8988T (cell line): Measurements from ENCODE around the gene FAM20C.

Source experiments
- DNase-seq: peaks from one replicate; pipeline ENCODE4 v3.0.0; 2011

Gene FAM20C

DNA sequence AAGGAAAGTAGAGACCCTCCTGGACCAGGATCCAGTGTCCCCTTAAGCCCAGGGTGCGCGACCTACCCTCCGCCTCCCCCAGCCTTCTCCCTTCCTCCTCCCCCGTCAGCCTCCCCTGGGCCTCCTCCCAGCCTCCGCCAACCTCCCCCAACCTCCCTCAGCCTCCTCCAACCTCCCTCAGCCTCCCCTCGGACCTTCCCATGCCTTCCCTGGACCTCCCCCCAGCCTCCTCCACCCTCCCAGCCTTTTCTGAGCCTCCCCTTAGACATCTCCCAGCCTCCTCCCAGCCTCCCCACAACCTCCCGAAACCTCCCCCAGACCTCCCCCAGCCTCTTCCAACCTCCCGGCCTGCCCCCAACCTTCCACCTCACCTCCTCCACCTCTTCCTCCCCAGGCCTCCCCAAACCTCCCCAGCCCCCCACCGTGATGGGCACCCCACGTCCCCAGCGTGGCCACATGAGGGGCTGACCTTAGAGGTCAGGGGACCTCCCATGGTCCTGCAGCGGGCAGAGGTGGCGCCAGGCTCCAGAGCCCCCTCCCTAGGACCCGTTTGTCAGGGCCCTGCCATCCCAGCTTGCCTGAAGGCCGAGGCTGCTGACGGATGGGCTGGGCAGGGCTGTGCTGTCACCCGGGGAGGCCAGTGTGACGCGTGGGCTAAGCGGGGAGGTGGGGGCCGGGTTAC lies 18.8 kb downstream of the FAM20C start:
- no peak for DNase-seq

GRCh38 chr7:211715-212058 lies 19.3 kb downstream of the FAM20C start:
- DNase-seq = no peak

GRCh38 chr7:212754-213153 lies 20.4 kb downstream of the FAM20C start:
- DNase-seq = no peak

- DNase-seq = no peak
Observed at GRCh38 chr7:213324-213993, 21.1 kb downstream of the FAM20C start.

DNA sequence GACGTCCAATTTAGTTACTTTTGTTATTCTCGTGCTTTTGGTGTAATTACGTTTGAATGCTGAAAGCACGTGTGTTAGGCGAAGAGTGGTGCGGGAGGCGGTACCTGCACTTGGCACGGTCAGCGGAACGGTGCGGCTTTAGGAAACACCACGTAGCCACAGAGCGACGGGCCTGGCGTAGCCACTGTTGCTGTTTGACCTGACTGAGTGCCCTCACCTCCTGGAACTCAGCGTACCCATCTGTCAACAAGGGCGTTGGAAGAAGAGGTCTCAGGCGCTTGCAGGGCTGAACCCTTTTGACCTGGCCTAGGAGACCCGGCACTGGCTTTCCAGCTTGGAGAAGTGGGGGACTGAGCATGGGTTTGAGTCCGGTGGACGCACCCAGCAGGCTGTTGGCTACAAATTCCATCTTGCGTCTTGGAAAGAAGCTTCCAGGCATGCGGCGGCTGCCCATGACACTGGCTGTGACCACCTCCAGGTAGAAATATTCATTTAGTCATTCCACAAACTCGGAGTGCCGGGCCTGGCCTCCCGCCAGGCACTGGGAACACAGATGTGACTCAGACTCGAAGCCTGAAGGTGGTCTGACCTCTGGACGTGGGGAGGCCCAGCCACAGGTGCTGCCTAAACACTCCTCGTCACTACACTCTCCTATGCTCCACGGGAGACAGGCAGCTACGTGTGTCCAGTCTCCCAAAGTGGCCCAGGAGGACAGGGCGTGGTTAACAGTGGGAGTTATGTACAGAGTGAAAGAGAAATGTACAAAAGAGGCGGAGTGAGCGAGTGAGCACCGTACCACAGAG lies 22.2 kb downstream of the FAM20C start:
- peak; percentile 79 for DNase-seq

- DNase-seq = no peak
Observed at GRCh38 chr7:216360-217300, 24.3 kb downstream of the FAM20C start.

DNA sequence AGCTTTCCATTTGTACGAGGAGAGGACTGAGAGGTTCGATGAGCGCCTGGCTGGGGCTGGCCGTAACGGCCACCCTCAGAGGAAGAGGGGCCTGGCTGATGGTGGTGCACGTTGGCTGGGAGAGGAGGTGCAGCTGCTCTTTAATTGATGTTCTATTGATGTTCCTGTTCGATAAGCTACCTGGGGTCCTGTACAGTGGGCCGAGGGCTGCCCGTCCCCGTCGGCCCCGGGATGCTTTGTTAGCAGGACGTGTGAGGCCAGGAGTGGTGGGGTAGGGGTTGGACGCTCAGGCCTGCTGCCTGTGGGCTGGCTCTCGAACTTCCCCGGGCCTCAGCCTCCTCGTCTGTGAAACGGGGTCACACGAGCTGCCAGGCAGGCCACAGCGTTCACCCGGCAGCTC lies 25.4 kb downstream of the FAM20C start:
- no peak for DNase-seq

DNA sequence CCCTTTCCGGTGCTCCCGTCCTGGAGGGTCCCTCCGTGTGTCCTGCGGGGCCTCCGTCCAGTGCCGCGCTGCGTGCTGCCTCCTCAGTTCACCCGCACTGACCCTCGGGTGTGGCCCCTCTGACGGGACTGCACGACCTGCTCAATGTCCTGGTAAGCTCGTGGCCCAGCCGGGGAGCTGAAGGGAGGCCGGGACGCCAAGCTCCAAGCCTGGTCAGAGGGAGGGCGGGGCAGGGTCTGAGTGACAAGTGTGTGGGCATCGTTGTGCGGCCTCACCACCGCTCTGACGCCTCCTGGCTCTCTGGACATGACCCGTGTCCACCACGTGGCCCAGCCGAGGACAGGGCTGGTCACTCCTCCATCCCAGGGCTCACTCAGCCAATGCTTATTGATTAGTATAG lies 25.9 kb downstream of the FAM20C start:
- no peak for DNase-seq

GRCh38 chr7:218896-219580 lies 26.7 kb downstream of the FAM20C start:
- DNase-seq = no peak

GRCh38 chr7:219581-220150 lies 27.3 kb downstream of the FAM20C start:
- no peak for DNase-seq

- DNase-seq = no peak
Observed at GRCh38 chr7:220151-220841, 27.9 kb downstream of the FAM20C start.

- DNase-seq = no peak
Observed at GRCh38 chr7:221978-222715, 29.8 kb downstream of the FAM20C start.

GRCh38 chr7:222716-223041 lies 30.3 kb downstream of the FAM20C start:
- DNase-seq = no peak

GRCh38 chr7:223118-223800 lies 30.9 kb downstream of the FAM20C start:
- no peak for DNase-seq

DNA sequence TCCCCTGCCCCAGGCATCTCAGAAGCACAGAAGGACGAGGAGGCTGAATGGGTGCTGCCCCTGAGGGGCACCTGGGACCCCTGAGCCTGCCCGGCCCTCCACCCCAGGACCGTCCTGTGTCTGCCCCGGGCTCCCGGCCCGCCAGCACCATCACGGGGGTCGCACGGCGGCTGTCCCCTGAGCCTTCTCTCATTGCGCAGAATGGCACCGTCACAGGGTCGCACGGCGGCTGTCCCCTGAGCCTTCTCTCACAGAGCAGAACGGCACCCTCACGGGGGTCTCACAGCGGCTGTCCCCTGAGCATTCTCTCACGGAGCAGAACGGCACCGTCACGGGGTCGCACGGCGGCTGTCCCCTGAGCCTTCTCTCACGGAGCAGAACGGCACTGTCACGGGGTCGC lies 31.5 kb downstream of the FAM20C start:
- no peak for DNase-seq

GRCh38 chr7:226281-226895 lies 34.0 kb downstream of the FAM20C start:
- DNase-seq = no peak

- DNase-seq = no peak
Observed at GRCh38 chr7:227926-228325, 35.6 kb downstream of the FAM20C start.

DNA sequence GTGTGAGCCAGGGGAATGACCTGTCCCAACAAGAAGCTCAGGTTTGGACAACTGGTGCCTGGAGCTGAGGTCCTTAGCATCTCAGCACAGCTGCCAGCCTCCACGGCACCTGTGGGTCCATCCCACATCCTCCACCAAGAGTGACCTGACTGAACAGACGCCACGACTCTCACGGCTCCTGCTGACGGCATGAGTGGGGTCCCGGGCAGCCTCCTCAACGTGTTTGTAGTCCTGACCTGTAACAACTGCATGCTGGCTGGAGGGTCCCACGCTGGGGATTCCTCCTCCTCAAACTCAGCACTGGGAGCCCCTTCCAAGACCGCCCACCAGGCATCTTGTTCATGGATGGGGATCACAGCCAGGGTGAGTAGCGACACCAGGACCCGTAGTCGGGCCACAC lies 36.2 kb downstream of the FAM20C start:
- no peak for DNase-seq

DNA sequence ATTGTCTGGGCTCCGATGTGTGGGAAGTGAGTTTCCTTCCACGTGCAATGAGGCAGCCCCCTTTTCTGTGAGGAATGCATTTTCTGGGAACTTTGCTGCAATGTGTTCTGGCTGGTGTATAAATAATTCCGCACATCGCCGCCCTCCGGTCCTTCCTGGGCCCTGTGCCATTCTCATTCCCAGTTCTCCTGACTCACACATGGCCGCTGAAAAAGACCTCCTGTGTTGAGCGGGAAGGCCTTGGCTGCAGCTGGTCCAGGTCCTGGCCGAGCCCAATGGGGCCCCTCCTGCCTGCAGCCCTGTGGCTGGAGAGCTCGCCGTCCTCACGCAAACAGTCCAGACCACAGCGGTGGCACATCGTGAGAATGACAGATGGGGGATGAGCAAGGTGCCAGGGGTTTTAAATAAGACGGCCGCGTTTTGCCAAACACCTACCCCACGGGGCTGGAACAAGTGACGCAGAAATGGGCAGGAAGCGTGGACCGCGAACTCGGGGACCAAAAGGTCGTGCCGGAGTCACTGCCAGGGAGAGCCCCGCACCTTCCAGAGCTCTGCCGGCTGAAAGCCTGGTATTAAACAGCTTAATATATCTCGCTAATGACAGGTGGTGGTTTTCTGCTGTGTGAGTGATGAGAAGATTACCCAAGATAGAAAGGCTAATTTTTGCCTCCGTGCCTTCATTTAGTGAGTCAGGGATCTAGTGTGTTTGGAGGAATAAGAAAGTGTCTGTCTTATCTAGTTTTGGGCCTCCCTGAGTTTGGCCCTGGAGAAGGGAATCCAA lies 37.0 kb downstream of the FAM20C start:
- no peak for DNase-seq
